ENCODE data around the gene REEP1.

DNA sequence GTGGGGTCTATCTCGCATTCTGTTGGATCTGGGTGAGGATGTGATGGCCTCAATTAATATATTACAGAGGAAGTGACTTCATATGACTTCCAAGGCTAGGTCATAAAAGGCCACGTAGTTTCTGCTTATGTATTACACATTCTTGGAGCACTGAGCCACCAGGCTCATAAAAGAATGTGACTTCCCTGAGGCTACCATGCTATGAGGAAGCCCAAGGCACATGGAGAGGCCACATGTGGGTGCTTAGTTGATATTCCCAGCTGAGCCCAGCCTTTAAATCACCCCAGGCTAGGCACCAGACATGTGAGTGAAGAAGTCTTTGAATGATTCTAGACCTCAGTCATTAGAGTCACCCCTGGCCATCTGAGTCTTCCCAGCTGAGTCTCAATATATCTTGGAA lies 13.3 kb upstream of the REEP1 start:
- TF ChIP-seq, protein P1, sequence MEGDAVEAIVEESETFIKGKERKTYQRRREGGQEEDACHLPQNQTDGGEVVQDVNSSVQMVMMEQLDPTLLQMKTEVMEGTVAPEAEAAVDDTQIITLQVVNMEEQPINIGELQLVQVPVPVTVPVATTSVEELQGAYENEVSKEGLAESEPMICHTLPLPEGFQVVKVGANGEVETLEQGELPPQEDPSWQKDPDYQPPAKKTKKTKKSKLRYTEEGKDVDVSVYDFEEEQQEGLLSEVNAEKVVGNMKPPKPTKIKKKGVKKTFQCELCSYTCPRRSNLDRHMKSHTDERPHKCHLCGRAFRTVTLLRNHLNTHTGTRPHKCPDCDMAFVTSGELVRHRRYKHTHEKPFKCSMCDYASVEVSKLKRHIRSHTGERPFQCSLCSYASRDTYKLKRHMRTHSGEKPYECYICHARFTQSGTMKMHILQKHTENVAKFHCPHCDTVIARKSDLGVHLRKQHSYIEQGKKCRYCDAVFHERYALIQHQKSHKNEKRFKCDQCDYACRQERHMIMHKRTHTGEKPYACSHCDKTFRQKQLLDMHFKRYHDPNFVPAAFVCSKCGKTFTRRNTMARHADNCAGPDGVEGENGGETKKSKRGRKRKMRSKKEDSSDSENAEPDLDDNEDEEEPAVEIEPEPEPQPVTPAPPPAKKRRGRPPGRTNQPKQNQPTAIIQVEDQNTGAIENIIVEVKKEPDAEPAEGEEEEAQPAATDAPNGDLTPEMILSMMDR (optimal IDR thresholded peaks at IDR 0.05 in 1 of 3, IDR thresholded peaks at IDR 0.05 in 1 of 3, conservative IDR thresholded peaks at IDR 0.05 in 1 of 3; ENCODE audit: extremely low read depth in 1 of 3, insufficient read depth in 2 of 3, low read length in 3 of 3): no peak
- TF ChIP-seq EZH2 (IDR thresholded peaks at IDR 0.05; ENCODE audit: low read length): no peak

Measured in keratinocyte (primary cell).